Measurements from ENCODE around the gene DROSHA.

The DROSHA gene

GRCh38 chr5:31361234-31361633 lies 170.7 kb downstream of the DROSHA start:
- no peak overlapping the region for H2AFZ ChIP-seq (ENCODE audit: low read length)
- no peaks in the 10 kb centered on the region for H3K4me1 ChIP-seq (ENCODE audit: low read length)
- no peaks in the 10 kb centered on the region for H3K27me3 ChIP-seq (replicated peaks; ENCODE audit: insufficient read depth, low read length)
- H3K4me2 ChIP-seq (ENCODE audit: low read depth, low read length) = no peak overlapping the region
- no peaks in the 10 kb centered on the region for H3K9me2 ChIP-seq (replicated peaks; ENCODE audit: insufficient read depth, low read length)
- H3K27ac ChIP-seq (ENCODE audit: low read length) = no peak overlapping the region
- DNase-seq = no peak
- no peaks in the 10 kb centered on the region for H3K36me3 ChIP-seq (replicated peaks; ENCODE audit: insufficient read depth, low read length)
- H3K79me2 ChIP-seq (ENCODE audit: low read length) = no peaks in the 10 kb centered on the region
- H4K20me1 ChIP-seq (ENCODE audit: insufficient read depth, low read length) = no peaks in the 10 kb centered on the region
- no peak overlapping the region for H3K9ac ChIP-seq (ENCODE audit: low read length)
- H3K4me3 ChIP-seq (ENCODE audit: low read length) = no peak overlapping the region
- no peaks in the 10 kb centered on the region for H3K9me3 ChIP-seq (replicated peaks; ENCODE audit: insufficient read depth, low read length)
- H3F3A ChIP-seq (ENCODE audit: insufficient read depth, low read length) = no peaks in the 10 kb centered on the region
- TF ChIP-seq EZH2 (optimal IDR thresholded peaks at IDR 0.05; ENCODE audit: low read depth, low read length) (no peak), CTCF (IDR thresholded peaks at IDR 0.05; ENCODE audit: low read length) (no peak), EZH2phosphoT487 (IDR thresholded peaks at IDR 0.05; ENCODE audit: low read length) (no peak)

- no peak overlapping the region for H3K27ac ChIP-seq (ENCODE audit: low read length)
- TF ChIP-seq EZH2 (optimal IDR thresholded peaks at IDR 0.05; ENCODE audit: low read depth, low read length) (no peak), CTCF (IDR thresholded peaks at IDR 0.05; ENCODE audit: low read length) (no peak), EZH2phosphoT487 (IDR thresholded peaks at IDR 0.05; ENCODE audit: low read length) (no peak)
- H3K9me2 ChIP-seq (replicated peaks; ENCODE audit: insufficient read depth, low read length) = no peaks in the 10 kb centered on the region
- no peak overlapping the region for H2AFZ ChIP-seq (ENCODE audit: low read length)
- no peak overlapping the region for H3K4me3 ChIP-seq (ENCODE audit: low read length)
- no peaks in the 10 kb centered on the region for H3K36me3 ChIP-seq (replicated peaks; ENCODE audit: insufficient read depth, low read length)
- no peaks in the 10 kb centered on the region for H3K27me3 ChIP-seq (replicated peaks; ENCODE audit: insufficient read depth, low read length)
- H4K20me1 ChIP-seq (ENCODE audit: insufficient read depth, low read length) = no peaks in the 10 kb centered on the region
- no peaks in the 10 kb centered on the region for H3K79me2 ChIP-seq (ENCODE audit: low read length)
- no peak overlapping the region for H3K4me2 ChIP-seq (ENCODE audit: low read depth, low read length)
- H3F3A ChIP-seq (ENCODE audit: insufficient read depth, low read length) = no peaks in the 10 kb centered on the region
- DNase-seq = no peak
- H3K4me1 ChIP-seq (ENCODE audit: low read length) = no peaks in the 10 kb centered on the region
- H3K9ac ChIP-seq (ENCODE audit: low read length) = no peak overlapping the region
- no peaks in the 10 kb centered on the region for H3K9me3 ChIP-seq (replicated peaks; ENCODE audit: insufficient read depth, low read length)
Observed at GRCh38 chr5:31359839-31360238, 172.1 kb downstream of the DROSHA start.

GRCh38 chr5:31357038-31357437 lies 174.9 kb downstream of the DROSHA start:
- Histone ChIP-seq H2AFZ (ENCODE audit: low read length) (no peak overlapping the region), H3K9me3 (replicated peaks; ENCODE audit: insufficient read depth, low read length) (no peaks in the 10 kb centered on the region), H3K4me2 (ENCODE audit: low read depth, low read length) (no peak overlapping the region), H3K4me1 (ENCODE audit: low read length) (no peaks in the 10 kb centered on the region), H3K36me3 (replicated peaks; ENCODE audit: insufficient read depth, low read length) (no peaks in the 10 kb centered on the region), H3K4me3 (ENCODE audit: low read length) (no peak overlapping the region), H3K27ac (ENCODE audit: low read length) (no peak overlapping the region), H4K20me1 (ENCODE audit: insufficient read depth, low read length) (no peaks in the 10 kb centered on the region), H3K9me2 (replicated peaks; ENCODE audit: insufficient read depth, low read length) (no peaks in the 10 kb centered on the region), H3K79me2 (ENCODE audit: low read length) (no peaks in the 10 kb centered on the region), H3F3A (ENCODE audit: insufficient read depth, low read length) (no peaks in the 10 kb centered on the region), H3K9ac (ENCODE audit: low read length) (no peak overlapping the region), H3K27me3 (replicated peaks; ENCODE audit: insufficient read depth, low read length) (no peaks in the 10 kb centered on the region)
- no peak for TF ChIP-seq CTCF (IDR thresholded peaks at IDR 0.05; ENCODE audit: low read length)
- no peak for TF ChIP-seq EZH2phosphoT487 (IDR thresholded peaks at IDR 0.05; ENCODE audit: low read length)
- no peak for TF ChIP-seq EZH2 (optimal IDR thresholded peaks at IDR 0.05; ENCODE audit: low read depth, low read length)
- DNase-seq = no peak

Data from MM.1S (cell line).